Endothelial cell of umbilical vein (primary cell): ENCODE measurements around the gene ANKS1A.
"Not testable (repeated sequence)": the region's sequence is repeated elsewhere in the genome, so short reads cannot be mapped to it uniquely, and the experiment has no call there.

ENCODE experiments used
- POLR2A ChIP-seq: IDR thresholded peaks from 2 replicates; pipeline ENCODE4 v1.6.1; 2012; ENCODE audit warnings: low read depth, mild to moderate bottlenecking, control low read depth, low read length
- TF ChIP-seq, protein P1 (sequence below), 2 donors: IDR thresholded peaks; 1 replicate in 1 of 2; 2 replicates in 1 of 2; pipeline ENCODE4 v1.5.1; 2011; ENCODE audit warnings: low read length in 2 of 2, mild to moderate bottlenecking in 2 of 2, moderate library complexity in 2 of 2, control low read depth in 1 of 2, inconsistent platforms in 1 of 2, low read depth in 1 of 2; ENCODE audit not compliant: insufficient read depth in 1 of 2; ENCODE audit errors: extremely low read depth in 1 of 2

DNA sequence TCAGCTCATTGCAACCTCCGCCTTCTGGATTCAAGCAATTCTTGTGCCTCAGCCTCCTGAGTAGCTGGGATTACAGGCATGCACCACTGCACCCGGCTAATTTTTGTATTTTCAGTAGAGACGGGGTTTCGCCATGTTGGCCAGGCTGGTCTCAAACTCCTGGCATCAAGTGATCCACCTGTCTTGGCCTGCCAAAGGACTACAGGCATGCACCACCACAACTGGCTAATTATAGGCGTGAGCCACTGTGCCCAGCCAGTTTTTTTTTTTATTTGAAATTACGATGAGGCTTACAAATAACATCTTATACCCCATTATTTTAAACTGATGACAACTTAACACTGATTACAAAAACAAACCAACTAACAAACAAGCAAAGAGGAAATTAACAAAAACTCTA is 40.0 kb upstream of the ANKS1A start:
- TF ChIP-seq, protein P1, sequence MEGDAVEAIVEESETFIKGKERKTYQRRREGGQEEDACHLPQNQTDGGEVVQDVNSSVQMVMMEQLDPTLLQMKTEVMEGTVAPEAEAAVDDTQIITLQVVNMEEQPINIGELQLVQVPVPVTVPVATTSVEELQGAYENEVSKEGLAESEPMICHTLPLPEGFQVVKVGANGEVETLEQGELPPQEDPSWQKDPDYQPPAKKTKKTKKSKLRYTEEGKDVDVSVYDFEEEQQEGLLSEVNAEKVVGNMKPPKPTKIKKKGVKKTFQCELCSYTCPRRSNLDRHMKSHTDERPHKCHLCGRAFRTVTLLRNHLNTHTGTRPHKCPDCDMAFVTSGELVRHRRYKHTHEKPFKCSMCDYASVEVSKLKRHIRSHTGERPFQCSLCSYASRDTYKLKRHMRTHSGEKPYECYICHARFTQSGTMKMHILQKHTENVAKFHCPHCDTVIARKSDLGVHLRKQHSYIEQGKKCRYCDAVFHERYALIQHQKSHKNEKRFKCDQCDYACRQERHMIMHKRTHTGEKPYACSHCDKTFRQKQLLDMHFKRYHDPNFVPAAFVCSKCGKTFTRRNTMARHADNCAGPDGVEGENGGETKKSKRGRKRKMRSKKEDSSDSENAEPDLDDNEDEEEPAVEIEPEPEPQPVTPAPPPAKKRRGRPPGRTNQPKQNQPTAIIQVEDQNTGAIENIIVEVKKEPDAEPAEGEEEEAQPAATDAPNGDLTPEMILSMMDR (IDR thresholded peaks at IDR 0.05; ENCODE audit: extremely low read depth in 1 of 2, insufficient read depth in 1 of 2, low read depth in 1 of 2, low read length in 2 of 2), result not testable (repeated sequence)
- not testable (repeated sequence) for TF ChIP-seq POLR2A
